Left lung (tissue), 10 donors: Measurements from ENCODE around the gene MORN1. TPM values are rescaled to one million over a fixed set of nuclear protein-coding genes. Genes with fewer than 3 reads are reported as not detected.

Experiments used
- ATAC-seq: fragments of 200-7000 bp; cut with Tn5 transposase; one replicate; pipeline ENCODE4 v1.9.1; 2020; ENCODE audit warnings: moderate library complexity
- DNase-seq, 4 donors: peaks; one replicate each; pipeline ENCODE4 v3.0.0-alpha.2; 2013 to 2020
- H3K27ac ChIP-seq, 2 donors: fragments of 200-600 bp; sonication (generic) in 1 of 2; one replicate each; pipeline versions ENCODE4 v1.5.0 to v1.8.0; 2020 to 2021
- H3K27me3 ChIP-seq, 2 donors: fragments of 200-600 bp; sonication (generic) in 1 of 2; one replicate each; pipeline versions ENCODE4 v1.5.0 to v1.8.0; 2020 to 2021
- H3K36me3 ChIP-seq, 2 donors: fragments of 200-600 bp; sonication (generic) in 1 of 2; one replicate each; pipeline versions ENCODE4 v1.5.0 to v1.8.0; 2020 to 2021
- H3K4me1 ChIP-seq, 2 donors: fragments of 200-600 bp; one replicate each; pipeline ENCODE4 v1.8.0; 2021
- H3K4me3 ChIP-seq, 2 donors: fragments of 200-600 bp; sonication (generic) in 1 of 2; one replicate each; pipeline versions ENCODE4 v1.5.0 to v1.8.0; 2020 to 2021; ENCODE audit warnings: mild to moderate bottlenecking in 1 of 2
- H3K9me3 ChIP-seq, 2 donors: fragments of 200-600 bp; sonication (generic) in 1 of 2; one replicate each; pipeline versions ENCODE4 v1.5.0 to v1.8.0; 2020 to 2021
- intact Hi-C, 2 donors: fragments of 100-400 bp; cut with DNase I; formaldehyde crosslinking; loops; one replicate each; pipeline versions ENCODE4 v1.11.2 to v1.14.2; 2022
- polyA plus RNA-seq, 6 donors: library from polyadenylated mRNA; unstranded; fragments of 120-200 nt; gene quantifications; one replicate each; pipeline ENCODE4 v1.2.1, GENCODE V29; 2013; ENCODE audit not compliant: insufficient read length in 6 of 6
- total RNA-seq, 2 donors: library from RNA; stranded (reverse); fragmentation: NEBNext Ultra II Directional; extraction: Animal tissue kit (Norgen Biotek cat#: 25700); gene quantifications; one replicate each; pipeline ENCODE4 v1.2.1, GENCODE V29; 2021
- TF ChIP-seq, protein P1 (sequence below), 2 donors: fragments of 200-600 bp; sonication (generic) in 1 of 2; IDR thresholded peaks; one replicate each; pipeline versions ENCODE4 v1.5.0 to v1.8.0; 2021; ENCODE audit warnings: antibody characterized with exemption in 2 of 2
- donor health status: DM: no; HTN: yes; CAD: no.
- donor health status: DM: no; HTN: no; CAD: no.

MORN1 gene
- total and polyA plus RNA-seq, 8 donors: 7.5 to 17.8 (median 14.1) TPM

DNA sequence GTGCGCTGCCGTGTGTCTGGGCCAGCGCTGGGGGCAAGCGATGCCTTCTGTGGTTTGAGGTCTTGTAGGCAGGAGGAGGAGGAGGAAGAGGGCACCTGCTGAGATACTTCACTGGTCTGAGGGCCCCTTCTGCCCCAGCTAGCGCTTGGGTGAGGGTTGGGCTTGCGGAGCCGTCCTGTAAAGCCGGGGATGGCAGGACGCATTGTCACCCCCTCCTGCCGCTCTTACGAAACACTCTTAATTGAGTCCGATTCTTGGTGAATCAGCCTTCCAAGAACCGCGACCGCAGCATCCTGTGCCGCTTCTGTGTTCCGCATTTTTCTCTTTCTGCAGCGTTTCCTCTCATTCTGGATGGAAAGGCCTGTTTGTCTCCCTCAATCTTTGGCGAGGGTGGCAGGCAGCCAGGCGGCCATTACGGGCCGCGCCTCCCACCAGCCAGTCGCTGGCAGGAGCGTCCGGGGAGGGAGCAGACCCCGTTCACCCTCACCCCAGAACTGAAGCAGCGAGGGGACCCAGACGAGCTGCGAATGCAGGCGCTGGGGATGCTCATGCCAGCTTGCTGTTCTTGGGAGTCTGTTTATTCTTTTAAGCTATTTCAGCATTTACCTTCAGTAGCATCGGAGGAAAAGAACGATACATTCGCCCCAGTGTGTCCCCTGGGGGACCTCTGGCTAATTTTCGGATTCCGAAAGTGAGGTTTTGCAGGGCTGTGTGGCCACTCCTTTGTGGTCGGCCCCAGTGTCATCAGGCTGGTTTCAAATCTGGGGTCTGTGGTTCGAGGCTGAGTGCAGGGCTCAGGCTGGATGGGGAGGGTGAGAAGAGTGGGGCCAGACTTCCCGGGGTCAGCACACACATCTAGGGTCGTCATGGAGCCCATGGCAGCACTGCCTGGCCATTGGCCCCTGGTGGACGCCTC lies 100.5 kb downstream of the MORN1 start:
- no peaks in the 10 kb centered on the region for H3K9me3 ChIP-seq
- intact Hi-C loops: no loop called here
- TF ChIP-seq, protein P1, sequence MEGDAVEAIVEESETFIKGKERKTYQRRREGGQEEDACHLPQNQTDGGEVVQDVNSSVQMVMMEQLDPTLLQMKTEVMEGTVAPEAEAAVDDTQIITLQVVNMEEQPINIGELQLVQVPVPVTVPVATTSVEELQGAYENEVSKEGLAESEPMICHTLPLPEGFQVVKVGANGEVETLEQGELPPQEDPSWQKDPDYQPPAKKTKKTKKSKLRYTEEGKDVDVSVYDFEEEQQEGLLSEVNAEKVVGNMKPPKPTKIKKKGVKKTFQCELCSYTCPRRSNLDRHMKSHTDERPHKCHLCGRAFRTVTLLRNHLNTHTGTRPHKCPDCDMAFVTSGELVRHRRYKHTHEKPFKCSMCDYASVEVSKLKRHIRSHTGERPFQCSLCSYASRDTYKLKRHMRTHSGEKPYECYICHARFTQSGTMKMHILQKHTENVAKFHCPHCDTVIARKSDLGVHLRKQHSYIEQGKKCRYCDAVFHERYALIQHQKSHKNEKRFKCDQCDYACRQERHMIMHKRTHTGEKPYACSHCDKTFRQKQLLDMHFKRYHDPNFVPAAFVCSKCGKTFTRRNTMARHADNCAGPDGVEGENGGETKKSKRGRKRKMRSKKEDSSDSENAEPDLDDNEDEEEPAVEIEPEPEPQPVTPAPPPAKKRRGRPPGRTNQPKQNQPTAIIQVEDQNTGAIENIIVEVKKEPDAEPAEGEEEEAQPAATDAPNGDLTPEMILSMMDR (IDR thresholded peaks at IDR 0.05): no peak
- DNase-seq (peak in 3 of 4 donors; percentile 86 to 94 (median 90)), ATAC-seq (peak; percentile 73)
- H3K4me1 ChIP-seq: peaks cover 36 to 85% of the 10 kb centered on the region in 2 donors
- H3K27me3 ChIP-seq: no peaks in the 10 kb centered on the region
- peak overlapping the region in 1 of 2 donors; percentile 30 for H3K4me3 ChIP-seq
- H3K27ac ChIP-seq: peak overlapping the region; percentile 79 to 90
- H3K36me3 ChIP-seq: no peaks in the 10 kb centered on the region

DNA sequence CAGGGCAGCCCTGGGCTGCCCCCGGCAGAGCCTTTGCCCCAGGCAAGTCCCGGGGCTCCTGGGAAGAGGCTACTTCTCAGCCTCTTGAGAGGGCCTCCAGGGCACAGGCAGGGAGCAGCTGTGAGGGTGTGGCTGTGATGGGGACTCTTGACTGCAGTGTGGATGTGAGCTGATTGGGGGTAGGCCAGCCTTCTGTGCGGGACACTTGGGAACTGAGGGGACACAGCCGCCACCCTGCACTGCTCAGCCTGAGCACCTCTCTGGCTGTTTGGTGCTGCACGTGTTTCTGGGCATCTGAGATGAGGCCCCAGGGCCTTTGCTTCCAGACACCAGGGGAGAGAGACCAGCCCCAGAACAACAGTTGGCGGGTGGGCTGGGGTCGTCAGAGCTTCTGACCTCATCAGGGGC lies 101.2 kb downstream of the MORN1 start:
- Histone ChIP-seq H3K4me3 (peak overlapping the region in 1 of 2 donors; percentile 13), H3K4me1 (peaks cover 36 to 87% of the 10 kb centered on the region in 2 donors), H3K9me3 (no peaks in the 10 kb centered on the region), H3K27me3 (no peaks in the 10 kb centered on the region), H3K27ac (peak overlapping the region; percentile 79 to 90), H3K36me3 (no peaks in the 10 kb centered on the region)
- intact Hi-C loops: no loop called here
- TF ChIP-seq, protein P1 (IDR thresholded peaks at IDR 0.05): no peak
- DNase-seq (peak in 1 of 4 donors; percentile 76), ATAC-seq (peak; percentile 76)

DNA sequence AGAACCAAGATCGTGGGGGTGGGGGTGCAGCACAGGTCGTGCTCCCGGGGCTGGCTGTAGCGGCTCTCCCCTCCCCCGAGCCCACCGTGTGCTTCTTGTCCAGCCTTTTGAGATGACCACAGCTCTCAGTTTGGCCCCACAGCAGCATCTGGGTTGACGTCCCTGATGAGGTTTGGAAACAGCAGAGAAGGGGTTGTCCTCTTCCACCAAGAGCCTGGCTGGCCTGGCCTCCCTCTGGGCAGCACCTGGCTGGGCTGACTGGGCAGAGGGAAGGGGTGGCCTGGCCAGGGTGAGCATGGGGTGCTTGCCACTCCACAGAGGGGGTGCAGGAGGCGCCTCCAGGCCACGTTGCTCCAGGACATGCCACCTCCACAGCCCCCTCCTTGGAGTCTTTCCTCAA lies 101.7 kb downstream of the MORN1 start:
- Histone ChIP-seq H3K36me3 (no peaks in the 10 kb centered on the region), H3K27ac (peak overlapping the region; percentile 79 to 90), H3K9me3 (no peaks in the 10 kb centered on the region), H3K4me1 (peaks cover 36 to 83% of the 10 kb centered on the region in 2 donors), H3K4me3 (no peak overlapping the region), H3K27me3 (no peaks in the 10 kb centered on the region)
- no peak for DNase-seq
- ATAC-seq: peak; percentile 3
- TF ChIP-seq, protein P1 (IDR thresholded peaks at IDR 0.05): no peak
- intact Hi-C loops: no loop called here

DNA sequence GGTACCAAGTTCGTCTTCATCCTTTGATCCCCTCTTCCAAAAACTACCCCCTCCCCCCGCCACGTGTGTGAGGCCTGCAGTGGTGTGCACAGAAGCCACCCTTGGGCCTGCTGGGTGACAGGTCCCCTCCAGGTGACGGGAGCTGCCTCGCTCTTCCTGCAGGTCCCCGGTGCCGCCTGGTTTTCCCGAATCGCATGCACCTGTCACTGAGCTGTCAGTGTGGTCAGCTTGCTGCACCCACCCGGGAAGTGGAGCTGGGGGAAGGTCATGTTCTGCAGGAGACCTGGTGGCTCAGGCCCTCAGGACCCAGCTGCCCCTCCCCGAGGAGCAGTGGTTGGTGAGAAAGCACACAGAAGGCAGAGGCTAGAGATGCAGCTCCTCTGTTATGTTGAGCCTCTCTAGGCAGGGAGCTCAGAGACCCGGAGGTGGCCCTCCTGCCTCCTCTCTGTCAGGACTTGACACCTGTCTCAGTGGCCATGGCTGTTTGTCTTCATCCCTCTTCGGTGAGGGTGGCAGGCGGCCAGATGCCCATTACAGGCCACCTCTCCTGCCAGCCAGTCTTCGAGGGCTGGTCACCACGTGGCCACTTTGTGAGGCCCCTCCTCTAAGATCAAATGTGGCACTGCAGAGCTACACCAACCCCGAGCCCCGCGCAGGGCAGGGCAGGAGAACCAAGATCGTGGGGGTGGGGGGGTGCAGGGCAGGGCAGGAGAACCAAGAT lies 102.4 kb downstream of the MORN1 start:
- intact Hi-C loops: no loop called here
- Histone ChIP-seq H3K27me3 (no peaks in the 10 kb centered on the region), H3K27ac (peak overlapping the region in 1 of 2 donors; percentile 18), H3K9me3 (no peaks in the 10 kb centered on the region), H3K4me3 (no peak overlapping the region), H3K36me3 (no peaks in the 10 kb centered on the region), H3K4me1 (peaks cover 36 to 81% of the 10 kb centered on the region in 2 donors)
- DNase-seq (no peak), ATAC-seq (peak; percentile 11)
- TF ChIP-seq, protein P1 (IDR thresholded peaks at IDR 0.05): no peak

DNA sequence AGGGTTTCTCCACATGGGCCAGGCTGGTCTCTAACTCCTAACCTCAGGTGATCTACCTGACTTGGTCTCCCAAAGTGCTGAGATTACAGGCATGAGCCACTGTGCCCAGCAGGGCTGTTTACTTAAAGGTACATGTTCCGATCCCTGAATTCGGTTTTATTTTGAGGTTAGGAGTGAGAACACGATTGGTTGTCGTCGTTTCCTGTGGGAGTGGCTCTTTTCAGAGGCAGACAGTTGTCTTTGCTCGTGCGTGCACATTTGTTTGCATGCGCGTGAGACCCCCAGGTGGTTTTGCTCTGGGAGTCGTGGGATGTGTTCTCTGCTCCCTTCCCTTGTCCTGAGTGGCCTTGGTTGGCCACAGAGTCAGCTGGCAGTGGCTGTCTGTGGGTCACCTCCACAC lies 103.0 kb downstream of the MORN1 start:
- no peaks in the 10 kb centered on the region for H3K36me3 ChIP-seq

More for the DNA sequence above, 103.0 kb downstream of the MORN1 start:
- H3K4me3 ChIP-seq: no peak overlapping the region
- intact Hi-C loops: no loop called here
- no peak overlapping the region for H3K27ac ChIP-seq
- TF ChIP-seq, protein P1 (IDR thresholded peaks at IDR 0.05): no peak
- no peaks in the 10 kb centered on the region for H3K27me3 ChIP-seq
- peaks cover 36 to 74% of the 10 kb centered on the region in 2 donors for H3K4me1 ChIP-seq
- DNase-seq (no peak), ATAC-seq (no peak)
- H3K9me3 ChIP-seq: no peaks in the 10 kb centered on the region
